Fibroblast of skin of left biceps (primary cell): ENCODE results near the gene C1QTNF1.
"Not testable (repeated sequence)": the region's sequence is repeated elsewhere in the genome, so short reads cannot be mapped to it uniquely, and the experiment has no call there.

ENCODE experiments used
- DNase-seq, 2 experiments: peaks; one replicate each; pipeline ENCODE4 v3.0.0-alpha.2; 2013; ENCODE audit warnings: low read depth in 2 of 2

The C1QTNF1 gene

GRCh38 chr17:79005063-79005861 is 18.7 kb upstream of the C1QTNF1 start:
- DNase-seq: no peak

GRCh38 chr17:79006046-79006445 is 17.9 kb upstream of the C1QTNF1 start:
- DNase-seq: no peak

- DNase-seq: no peak
These were observed 17.0 kb upstream of the C1QTNF1 start for GRCh38 chr17:79006794-79007503.

GRCh38 chr17:79007504-79008381 is 16.2 kb upstream of the C1QTNF1 start:
- DNase-seq: no peak

GRCh38 chr17:79008666-79009387 is 15.1 kb upstream of the C1QTNF1 start:
- DNase-seq: no peak

GRCh38 chr17:79009397-79010303 is 14.3 kb upstream of the C1QTNF1 start, which contains the start of gene CANT1:
Gene CANT1 (minus strand): TSS chr17:79009764. CDS start chr17:78997622, 12,142 bp downstream.
- DNase-seq: peak; percentile 60 to 62

- DNase-seq: no peak
These were observed 13.7 kb upstream of the C1QTNF1 start for GRCh38 chr17:79010304-79010646.

- no peak for DNase-seq
These were observed 12.4 kb upstream of the C1QTNF1 start for GRCh38 chr17:79011451-79012147.

GRCh38 chr17:79012563-79013134 is 11.3 kb upstream of the C1QTNF1 start:
- DNase-seq: no peak

GRCh38 chr17:79014158-79014758 is 9.7 kb upstream of the C1QTNF1 start:
- no peak for DNase-seq

- no peak for DNase-seq
These were observed 6.2 kb upstream of the C1QTNF1 start for GRCh38 chr17:79017546-79018369.

GRCh38 chr17:79018370-79018695 is 5.6 kb upstream of the C1QTNF1 start:
- DNase-seq: no peak

GRCh38 chr17:79019261-79019631 is 4.7 kb upstream of the C1QTNF1 start:
- DNase-seq: no peak

- DNase-seq: peak in 1 of 2 experiments; percentile 23
These were observed 4.1 kb upstream of the C1QTNF1 start for GRCh38 chr17:79019632-79020584.

GRCh38 chr17:79020631-79021301 is 3.2 kb upstream of the C1QTNF1 start:
- no peak for DNase-seq

GRCh38 chr17:79021929-79022328 is 2.0 kb upstream of the C1QTNF1 start:
- DNase-seq: not testable (repeated sequence)
